ENCODE measurements around the gene PCBD1.
"Not testable (repeated sequence)": the region's sequence is repeated elsewhere in the genome, so short reads cannot be mapped to it uniquely, and the experiment has no call there.

Gene PCBD1

DNA sequence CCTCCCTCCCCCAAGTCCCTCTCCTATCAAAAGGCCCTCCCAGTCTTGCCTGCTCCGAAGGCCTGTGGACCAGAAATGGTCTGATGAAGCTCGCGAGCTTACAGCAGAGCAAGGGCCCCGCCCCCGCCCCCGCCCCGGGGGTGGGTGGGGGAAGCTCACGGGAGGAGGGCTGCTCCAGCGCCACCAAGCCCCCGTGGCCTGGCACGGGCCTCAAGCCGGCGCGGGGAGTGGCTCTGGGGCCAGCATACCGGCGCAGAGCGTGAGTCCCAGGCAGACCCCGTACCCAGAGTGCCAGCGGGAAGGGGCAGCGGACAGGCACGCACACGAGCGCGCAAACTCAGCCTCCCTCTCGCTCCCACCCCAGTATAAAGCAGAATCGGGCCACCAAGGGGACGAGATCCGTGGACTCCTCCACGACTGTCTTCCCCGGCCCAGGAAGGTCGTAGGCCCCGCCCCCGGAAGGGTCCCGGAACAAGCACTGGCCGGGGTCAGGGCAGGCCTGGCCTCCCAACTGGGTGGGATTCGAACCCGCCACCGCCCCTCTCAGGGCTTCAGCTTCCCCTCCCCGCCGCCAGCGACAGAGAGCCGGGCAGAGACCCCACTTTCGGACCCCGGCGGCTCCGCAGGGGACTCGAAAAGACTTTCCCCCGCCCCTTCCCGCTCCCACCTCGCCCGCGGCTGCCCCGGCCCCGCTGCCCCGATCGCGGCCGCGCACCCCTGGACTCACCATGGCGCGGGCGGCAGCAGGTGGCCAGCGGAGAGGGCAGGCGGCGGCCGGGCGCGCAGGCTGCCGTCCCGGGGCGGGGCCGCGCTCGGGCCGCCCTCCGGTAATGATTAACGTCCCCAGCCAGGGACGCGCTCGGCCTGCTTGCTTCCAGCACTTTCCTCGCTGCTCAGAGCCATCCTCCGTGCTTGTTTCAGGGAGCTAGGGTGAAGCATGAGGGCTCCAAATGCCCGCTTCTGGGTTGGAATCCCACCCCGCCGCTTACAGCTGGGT lies at the start of gene PCBD1:
TSS of gene PCBD1 (minus strand) at position 762 of the 997 bp plus-strand sequence. CDS start at position 730, 32 bp downstream.
- in situ Hi-C loops (cut with MboI; ENCODE audit: low sequenced_read_pairs), result loop anchor here (10.0 kb wide), 1 partner anchor 423 kb away; no protein-coding TSS in a partner anchor

DNA sequence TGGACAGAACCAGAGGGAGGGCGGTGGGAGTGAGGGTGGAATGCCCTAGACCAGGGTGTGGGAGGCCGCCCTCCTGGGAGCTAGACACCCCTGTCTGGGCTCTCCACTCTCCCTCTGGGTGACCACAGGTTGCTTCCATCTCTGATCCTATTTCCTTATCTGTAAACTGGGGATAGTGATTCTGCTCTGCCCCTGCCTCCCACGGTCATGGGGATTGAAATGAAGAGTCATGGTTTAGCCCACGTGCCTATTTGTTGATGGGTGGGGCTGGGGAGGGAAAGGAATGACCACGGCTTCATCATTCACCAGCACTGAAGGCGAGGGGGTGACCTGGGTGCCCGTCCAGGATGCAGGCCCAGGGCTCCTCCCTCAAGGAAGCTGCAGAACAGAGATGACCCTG lies 49.3 kb upstream of the PCBD1 start:
- in situ Hi-C loops (cut with MboI; ENCODE audit: low sequenced_read_pairs), result loop anchor here (10.0 kb wide), 1 partner anchor 347 kb away; no protein-coding TSS in a partner anchor

DNA sequence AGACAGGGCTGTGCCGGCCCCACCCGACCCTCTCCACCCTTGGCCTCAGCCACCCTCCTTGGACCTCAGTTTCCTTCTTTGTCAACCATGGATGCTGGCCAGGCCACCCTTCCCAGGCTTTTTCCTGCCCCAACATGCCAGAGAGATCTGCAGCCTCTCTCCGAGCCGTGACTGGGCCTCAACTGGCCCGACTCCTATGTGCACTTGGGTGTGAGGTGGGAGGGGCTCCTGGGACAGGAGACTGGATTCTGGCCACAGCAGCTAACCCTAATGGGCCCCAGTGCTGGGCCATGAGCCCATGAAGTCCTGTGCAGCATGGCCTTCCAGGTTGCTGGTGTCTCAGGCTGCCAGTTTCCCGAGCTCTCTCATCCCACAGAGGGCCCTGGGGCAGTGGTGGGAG lies 47.7 kb upstream of the PCBD1 start:
- in situ Hi-C loops (cut with MboI; ENCODE audit: low sequenced_read_pairs), result loop anchor here (10.0 kb wide), 1 partner anchor 349 kb away; no protein-coding TSS in a partner anchor

DNA sequence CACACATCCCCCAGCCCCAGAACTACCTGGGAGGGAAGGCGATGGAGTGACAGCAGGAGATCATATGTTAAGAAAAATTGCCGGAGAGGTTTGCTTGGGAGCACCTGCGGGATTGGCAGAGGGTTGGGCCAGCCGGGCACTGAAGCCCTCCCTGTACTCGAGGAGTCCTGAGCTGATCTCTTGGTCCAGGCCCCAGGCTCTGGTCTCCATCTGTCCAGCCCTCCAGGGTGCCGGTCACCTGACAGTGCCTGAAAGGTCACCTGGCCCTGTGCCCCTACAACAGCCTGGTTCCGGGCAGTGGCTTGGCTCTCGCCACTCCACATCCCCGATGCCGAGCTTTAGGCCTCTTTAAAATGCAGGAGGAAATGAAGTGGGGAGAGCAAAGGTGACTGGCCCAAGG lies 47.3 kb upstream of the PCBD1 start:
- in situ Hi-C loops (cut with MboI; ENCODE audit: low sequenced_read_pairs), result loop anchor here (10.0 kb wide), 1 partner anchor 349 kb away; no protein-coding TSS in a partner anchor

DNA sequence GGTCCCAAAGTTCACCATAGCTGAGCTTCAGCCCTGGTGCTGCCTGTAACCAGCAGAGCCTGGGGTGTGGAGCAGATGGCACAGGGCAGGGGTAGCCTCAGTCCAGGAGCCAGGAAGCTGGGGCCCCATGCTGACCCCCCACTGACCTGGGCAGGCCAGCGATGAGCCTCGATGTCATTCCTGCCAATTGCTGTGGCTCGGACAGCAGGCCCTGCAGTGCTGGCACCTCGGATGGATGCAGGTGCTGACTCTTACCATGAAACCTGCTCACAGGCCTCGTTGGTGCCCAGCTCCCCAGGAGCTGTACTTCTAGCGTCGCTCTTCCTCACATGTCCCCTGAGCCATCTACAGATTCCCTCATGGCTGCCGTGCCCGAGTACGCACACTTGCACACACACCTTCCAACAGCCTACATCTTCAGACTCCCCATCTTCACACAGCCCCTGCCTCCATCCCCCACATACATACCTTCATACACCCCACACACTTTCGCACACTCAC lies 46.8 kb upstream of the PCBD1 start:
- in situ Hi-C loops (cut with MboI; ENCODE audit: low sequenced_read_pairs), result loop anchor here (10.0 kb wide), 1 partner anchor 350 kb away; no protein-coding TSS in a partner anchor

DNA sequence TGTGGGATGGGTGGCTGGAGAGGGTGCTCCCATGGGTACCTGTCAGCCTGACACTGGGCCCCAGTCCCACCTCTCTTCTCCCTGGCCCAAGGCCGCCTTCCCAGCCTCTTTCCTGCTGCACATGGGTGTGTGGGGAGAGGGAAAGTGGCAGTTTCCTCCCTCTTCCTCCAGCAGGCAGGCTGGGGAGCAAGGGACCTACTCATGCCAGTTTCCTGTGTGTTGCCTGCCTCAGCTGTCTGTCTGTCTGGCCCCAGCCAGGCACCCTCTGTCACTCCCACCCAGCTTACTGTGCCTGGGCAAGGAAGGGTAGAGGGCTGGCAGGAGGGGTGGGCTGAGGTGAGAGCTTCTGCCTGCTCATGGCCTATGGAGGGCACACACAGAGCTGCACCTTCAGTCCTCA lies 46.3 kb upstream of the PCBD1 start:
- in situ Hi-C loops (cut with MboI; ENCODE audit: low sequenced_read_pairs), result loop anchor here (10.0 kb wide), 1 partner anchor 350 kb away; no protein-coding TSS in a partner anchor

DNA sequence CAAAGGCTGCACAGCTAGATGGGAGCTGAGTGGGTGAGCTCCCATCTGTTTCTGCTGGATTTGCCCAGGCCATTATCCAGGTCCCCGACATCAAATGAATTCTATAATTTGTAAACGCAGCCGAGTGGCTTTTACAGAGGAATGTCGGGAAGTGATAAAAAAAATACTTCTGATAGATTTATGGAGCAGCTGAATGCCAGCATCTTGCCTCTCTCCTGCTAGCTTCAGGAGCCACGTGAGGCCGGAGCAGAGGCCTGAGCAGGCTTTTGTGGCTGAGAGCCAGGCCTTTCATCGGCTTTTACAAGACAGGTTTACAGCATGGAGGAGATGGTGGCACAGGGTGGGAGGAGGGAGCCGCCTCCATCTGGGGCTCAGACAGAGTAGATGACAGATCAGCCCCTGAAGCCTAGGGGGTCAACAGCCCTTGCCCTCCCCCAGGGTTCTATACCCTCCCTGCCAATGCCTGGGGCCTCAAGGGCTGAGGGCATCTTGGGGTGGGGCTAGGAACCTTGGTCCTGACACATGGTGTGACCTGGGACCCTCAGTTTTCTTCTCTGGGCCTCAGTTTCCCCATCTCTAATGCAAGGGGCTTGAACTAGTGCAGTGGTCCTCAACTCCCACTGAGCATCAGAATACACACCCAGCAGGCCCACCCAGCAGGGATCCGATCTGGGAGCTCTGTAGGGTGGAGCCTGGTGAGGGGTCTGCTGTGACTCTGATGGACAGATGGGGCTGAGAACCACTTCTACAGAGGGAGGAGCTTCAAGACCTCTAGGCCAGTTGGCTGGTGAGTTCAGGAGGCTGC lies 44.2 kb upstream of the PCBD1 start:
- in situ Hi-C loops (cut with MboI; ENCODE audit: low sequenced_read_pairs), result loop anchor here (10.0 kb wide), 1 partner anchor 352 kb away; no protein-coding TSS in a partner anchor

DNA sequence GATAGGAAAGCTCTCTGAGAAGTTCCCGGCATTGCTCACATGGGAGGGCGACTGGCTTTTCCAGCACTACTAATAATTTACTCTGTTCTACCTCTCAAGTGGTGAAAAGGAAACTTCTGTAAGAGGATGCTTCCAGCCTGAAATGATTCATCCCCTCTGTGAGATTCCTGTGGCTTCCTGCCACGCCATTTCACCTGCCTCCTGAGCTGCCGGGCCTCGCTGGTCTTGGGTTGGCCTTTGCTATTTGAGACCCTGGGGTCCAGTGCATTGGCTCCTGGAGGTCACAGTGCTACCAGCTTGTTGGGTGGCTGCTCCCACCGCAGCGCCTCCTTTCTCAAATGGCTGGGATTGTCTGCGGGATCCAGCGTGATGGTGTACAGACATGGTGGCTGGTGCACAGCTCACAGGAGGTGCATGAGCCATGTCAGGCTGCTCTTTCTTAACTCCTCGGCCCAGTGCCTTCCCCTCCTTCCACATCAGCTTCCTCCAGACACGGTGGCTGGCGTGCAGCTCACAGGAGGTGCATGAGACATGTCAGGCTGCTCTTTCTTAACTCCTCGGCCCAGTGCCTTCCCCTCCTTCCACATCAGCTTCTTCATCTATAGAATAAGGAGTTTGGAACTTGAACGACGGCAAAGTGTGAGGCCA lies 42.9 kb upstream of the PCBD1 start:
- in situ Hi-C loops (cut with MboI; ENCODE audit: low sequenced_read_pairs), result loop anchor here (10.0 kb wide), 1 partner anchor 354 kb away; no protein-coding TSS in a partner anchor

DNA sequence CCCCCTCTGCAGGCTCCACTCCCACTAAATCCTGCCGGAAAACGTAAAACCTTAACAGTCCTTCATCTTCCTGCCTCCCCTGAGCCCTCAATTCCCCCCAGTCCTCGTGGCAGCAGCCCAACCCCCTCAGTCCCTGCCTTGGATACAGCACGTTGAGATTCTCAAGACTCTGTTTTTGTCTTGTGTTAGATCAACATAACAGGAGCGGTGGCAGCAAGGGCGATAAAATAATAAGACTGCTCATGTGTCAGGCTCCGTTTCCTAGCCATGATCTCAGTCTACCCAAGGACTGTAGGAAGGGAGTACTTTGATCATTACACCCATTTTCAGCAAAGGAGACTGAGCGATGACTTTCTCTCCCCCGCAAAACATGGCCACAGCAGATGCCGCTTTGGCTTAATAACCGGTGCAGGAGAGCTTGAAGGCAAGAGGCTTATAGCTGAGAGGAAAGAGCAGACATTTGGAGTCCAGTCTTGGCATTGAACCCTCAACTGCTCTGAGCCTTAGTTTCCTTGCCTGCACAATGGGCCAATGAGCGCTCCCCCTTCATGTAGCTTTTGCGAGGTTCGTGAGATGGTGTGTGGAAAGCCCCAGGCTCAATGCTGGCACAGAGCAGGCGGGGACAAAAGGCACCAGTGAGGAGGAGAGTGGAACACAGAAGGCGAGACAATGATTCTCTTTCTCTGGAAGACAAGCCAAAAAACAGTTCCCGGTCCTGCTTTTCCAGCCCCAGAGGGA lies 42.1 kb upstream of the PCBD1 start:
- in situ Hi-C loops (cut with MboI; ENCODE audit: low sequenced_read_pairs), result loop anchor here (10.0 kb wide), 1 partner anchor 354 kb away; no protein-coding TSS in a partner anchor

DNA sequence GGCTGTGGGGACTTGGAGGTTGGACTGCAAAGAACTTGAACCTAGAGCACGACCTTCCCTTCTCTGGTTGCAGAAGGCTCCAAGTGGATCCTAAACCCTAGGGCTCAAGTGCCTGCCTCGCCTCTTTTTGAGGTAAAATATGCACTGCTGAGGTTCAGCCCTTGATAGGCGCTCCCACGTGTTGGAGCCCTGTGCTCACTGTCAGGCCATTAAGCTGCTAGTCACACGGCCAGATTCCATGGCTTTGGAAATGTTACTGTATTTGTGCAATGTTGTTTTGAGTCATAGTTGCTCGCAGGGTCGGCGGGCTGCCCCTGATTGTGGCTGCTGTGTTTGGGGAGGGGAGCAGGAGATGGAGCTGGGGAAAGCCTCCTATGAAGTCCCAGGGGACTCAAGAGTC lies 39.8 kb upstream of the PCBD1 start:
- in situ Hi-C loops (cut with MboI; ENCODE audit: low sequenced_read_pairs), result no loop called here

DNA sequence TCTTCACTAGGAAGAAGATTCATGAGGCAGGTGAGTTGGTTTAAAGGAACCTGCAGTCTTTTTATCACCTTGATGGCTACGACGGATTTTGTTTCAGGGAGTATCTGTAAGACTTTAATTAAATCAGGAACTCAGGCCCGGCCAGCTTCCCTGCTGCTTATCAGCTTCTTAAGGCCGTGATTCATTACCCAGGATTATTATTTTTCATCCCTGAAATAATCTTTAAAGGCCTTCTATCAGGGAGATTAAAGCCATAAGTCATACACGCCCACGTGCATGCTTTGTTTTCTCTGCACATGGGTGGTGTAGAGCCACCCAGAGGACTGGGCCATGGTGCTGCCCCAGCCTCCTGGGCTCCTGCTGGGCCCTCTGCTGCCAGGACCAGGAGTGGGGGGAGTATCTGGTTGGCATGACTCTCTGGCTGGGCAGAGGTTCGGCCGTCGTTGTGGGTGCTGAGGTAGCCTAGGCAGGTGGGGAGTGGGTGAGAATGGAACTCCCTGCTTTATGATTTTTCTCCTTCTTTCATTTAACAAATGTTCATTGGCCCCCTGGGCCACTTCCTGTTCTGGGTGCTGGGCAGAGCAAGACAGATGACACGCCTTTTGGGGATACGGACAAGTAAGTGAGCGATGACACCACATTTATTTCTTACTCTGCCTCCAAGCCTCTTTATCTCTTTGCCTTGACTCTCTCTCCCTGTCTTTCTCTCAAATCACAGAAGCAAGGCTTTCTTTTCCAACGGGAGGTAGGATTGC lies 39.0 kb upstream of the PCBD1 start:
- in situ Hi-C loops (cut with MboI; ENCODE audit: low sequenced_read_pairs), result no loop called here

DNA sequence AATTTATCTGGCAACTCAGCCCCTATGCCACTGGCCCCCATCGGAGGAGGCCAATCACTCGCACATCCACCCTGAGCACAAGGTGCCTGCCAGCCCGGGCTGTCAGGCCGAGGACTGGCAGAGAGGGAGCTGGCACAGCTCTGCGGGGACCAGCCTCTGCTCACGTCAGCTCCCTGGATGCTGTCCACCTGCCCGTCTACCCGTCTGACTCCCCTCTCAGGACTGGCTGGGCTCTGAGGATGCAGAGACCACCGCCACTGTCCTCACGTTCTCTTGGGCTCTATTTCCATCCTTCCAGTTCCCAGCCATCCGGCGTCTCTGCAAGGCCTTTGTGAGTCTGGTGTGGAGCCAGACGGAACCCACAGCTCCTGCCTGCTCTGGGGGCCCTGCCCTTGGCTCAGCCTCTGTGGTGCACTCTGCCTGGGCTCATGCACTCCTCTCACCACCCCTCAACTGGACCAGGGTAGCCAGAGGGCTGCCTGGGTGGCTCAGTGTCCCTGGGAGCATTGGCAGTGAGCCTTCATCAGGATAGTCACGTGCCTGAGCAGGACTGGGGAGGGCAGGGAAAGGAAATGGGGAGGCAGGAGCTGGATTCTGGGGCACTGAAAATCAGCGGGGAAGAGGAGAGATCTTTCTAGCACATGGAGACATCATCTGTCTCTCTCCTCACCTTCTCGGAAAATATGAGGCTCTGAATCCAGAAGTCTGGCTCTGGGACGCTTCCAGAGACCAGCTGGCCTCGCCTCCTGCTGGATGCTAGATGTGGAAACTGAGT lies 38.0 kb upstream of the PCBD1 start:
- in situ Hi-C loops (cut with MboI; ENCODE audit: low sequenced_read_pairs), result no loop called here

DNA sequence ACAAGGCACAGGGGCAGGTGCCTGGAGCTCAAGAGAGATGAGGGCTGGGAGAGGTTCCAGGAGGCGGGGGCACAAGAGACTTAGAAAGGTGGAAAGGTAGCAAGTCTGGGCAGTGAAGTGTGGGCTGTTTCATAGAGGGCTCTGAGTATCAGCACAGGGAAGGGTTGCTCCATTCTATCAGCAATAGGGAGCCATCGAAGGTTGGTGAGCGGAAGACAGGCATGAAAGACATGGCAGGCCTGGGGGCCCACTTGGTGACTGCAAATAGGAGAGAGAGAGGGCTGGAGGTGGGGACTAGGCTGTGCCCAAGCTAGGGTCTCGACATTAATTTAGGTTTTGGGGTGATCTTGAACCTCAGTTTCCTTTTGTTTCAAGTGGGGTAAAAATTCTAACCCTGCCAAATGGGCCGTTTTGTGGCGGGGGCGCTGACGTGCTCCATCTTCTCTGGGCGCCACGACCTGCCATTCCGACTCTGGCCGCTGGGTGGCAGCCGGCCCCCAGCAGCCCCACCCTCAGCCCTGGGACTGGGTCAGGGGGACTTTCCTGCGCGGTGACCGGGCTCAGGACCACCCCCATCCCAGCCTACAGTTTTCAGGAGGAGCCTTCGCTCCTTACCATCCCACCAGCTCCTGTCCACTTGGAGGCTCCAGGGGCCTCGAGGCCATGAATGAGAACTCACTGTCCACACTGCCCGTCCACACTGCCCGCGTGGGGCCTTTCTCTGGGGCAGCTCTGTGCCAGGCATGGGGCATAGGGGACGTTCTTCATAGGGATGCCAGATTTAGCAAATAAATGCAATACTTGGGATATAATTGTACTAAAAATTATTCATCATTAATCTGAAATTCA lies 37.2 kb upstream of the PCBD1 start:
- in situ Hi-C loops (cut with MboI; ENCODE audit: low sequenced_read_pairs), result no loop called here

DNA sequence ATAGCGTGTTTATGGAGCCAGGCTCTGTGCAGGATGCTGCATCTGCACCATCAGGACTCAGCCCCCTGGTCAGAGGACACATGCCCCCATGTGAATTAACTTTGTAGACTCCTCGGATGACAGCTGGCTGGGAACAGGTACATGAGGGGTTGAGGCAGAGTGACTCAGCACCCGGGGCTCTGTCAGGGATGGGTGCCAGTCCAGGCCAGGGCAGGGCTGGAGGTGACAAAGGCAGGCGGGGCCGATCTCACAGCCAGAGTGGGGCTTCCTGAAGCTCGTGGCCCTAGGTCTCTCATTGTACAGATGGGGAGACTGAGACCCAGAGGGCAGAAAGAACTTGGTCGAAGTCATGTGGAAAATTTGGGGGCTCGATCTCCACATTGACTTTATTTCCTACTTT lies 35.3 kb upstream of the PCBD1 start:
- in situ Hi-C loops (cut with MboI; ENCODE audit: low sequenced_read_pairs), result no loop called here

DNA sequence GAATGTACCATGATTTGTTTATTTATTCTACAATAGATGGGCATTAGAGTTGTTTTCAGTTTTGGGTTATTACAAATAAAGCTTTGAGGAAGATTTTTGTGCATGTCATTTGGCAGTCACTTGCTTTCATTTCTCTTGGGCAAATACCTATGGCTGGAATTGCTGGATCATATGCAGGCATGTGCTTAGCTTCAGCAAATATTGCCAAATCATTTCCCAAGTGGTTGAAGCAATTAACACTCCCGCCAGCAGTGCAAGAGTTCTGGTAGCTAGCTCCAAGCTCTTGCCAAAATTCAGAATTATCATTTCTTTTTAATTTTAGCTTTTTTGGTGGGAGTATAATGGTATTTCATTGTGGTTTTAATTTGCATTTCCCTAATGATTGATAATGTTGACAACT lies 32.9 kb upstream of the PCBD1 start:
- in situ Hi-C loops (cut with MboI; ENCODE audit: low sequenced_read_pairs), result no loop called here

DNA sequence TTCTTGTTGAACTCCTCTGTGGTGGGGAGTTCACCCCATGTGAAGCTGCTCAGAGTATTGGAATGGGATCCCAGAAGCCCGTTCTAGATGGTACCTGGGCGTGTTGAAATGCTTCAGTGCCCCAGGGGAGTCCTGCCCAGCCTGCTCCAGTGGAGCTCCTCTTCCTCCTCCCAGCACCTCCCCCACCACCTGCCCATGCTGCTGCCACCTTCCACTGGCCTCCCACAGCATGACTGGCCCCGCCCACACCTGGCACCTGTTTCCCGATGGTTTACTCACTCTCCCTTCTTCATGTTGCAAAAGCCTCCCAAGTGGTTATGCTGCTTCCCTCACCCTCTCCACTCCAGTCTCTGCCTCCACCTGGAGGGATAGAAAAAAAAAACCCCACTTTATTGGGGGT lies 32.2 kb upstream of the PCBD1 start:
- in situ Hi-C loops (cut with MboI; ENCODE audit: low sequenced_read_pairs), result no loop called here

DNA sequence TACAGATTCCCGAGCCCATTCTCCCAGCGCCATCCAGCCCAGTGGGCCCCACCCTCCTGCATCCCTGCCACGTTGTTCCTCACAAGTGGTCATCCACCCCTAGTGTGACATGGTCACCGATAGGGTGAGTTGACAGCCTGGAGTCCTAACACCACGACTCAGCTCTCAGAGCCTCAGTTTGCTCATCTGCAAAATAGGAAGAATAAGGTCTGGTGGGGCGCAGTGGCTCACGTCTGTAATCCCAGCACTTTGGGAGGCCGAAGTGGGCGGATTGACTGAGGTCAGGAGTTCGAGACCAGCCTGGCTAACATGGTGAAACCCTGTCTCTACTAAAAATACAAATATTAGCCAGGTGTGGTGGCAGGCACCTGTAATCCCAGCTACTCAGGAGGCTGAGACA lies 31.5 kb upstream of the PCBD1 start:
- in situ Hi-C loops (cut with MboI; ENCODE audit: low sequenced_read_pairs), result not testable (repeated sequence)
